Hematopoietic multipotent progenitor cell treated with erythropoietin and hydrocortisone succinate and interleukin-3 and kit ligand, for 17 days (in vitro differentiated cells): ENCODE measurements around the gene DCBLD2.
"Not testable (repeated sequence)": the region's sequence is repeated elsewhere in the genome, so short reads cannot be mapped to it uniquely, and the experiment has no call there.

ENCODE experiments used
- DNase-seq: peaks from one replicate; pipeline ENCODE4 v3.0.0-alpha.2; 2015; ENCODE audit warnings: low spot score

DCBLD2 gene

GRCh38 chr3:98892263-98892662 lies 9.2 kb downstream of the DCBLD2 start:
- DNase-seq, result no peak

- no peak for DNase-seq
Measured at GRCh38 chr3:98890965-98891910, 10.3 kb downstream of the DCBLD2 start.

GRCh38 chr3:98890181-98890835 lies 11.2 kb downstream of the DCBLD2 start:
- DNase-seq, result no peak

GRCh38 chr3:98887684-98888083 lies 13.8 kb downstream of the DCBLD2 start:
- DNase-seq, result no peak

- no peak for DNase-seq
Measured at GRCh38 chr3:98886525-98886924, 15.0 kb downstream of the DCBLD2 start.

- no peak for DNase-seq
Measured at GRCh38 chr3:98885851-98886250, 15.6 kb downstream of the DCBLD2 start.

- DNase-seq, result no peak
Measured at GRCh38 chr3:98884675-98885371, 16.7 kb downstream of the DCBLD2 start.

GRCh38 chr3:98882614-98883333 lies 18.7 kb downstream of the DCBLD2 start:
- not testable (repeated sequence) for DNase-seq

- DNase-seq, result no peak
Measured at GRCh38 chr3:98877132-98877531, 24.4 kb downstream of the DCBLD2 start.

GRCh38 chr3:98875535-98875934 lies 26.0 kb downstream of the DCBLD2 start:
- DNase-seq, result no peak

- DNase-seq, result no peak
Measured at GRCh38 chr3:98874602-98875249, 26.8 kb downstream of the DCBLD2 start.

GRCh38 chr3:98869391-98869790 lies 32.1 kb downstream of the DCBLD2 start:
- no peak for DNase-seq

- DNase-seq, result not testable (repeated sequence)
Measured at GRCh38 chr3:98857971-98858370, 43.5 kb downstream of the DCBLD2 start.

GRCh38 chr3:98857258-98857657 lies 44.2 kb downstream of the DCBLD2 start:
- DNase-seq, result not testable (repeated sequence)

GRCh38 chr3:98856724-98857123 lies 44.8 kb downstream of the DCBLD2 start:
- no peak for DNase-seq

GRCh38 chr3:98855806-98856400 lies 45.6 kb downstream of the DCBLD2 start:
- DNase-seq, result no peak

GRCh38 chr3:98848108-98848507 lies 53.4 kb downstream of the DCBLD2 start:
- DNase-seq, result no peak

- DNase-seq, result no peak
Measured at GRCh38 chr3:98846101-98846500, 55.4 kb downstream of the DCBLD2 start.

GRCh38 chr3:98843266-98843959 lies 58.1 kb downstream of the DCBLD2 start:
- no peak for DNase-seq

GRCh38 chr3:98839846-98840245 lies 61.6 kb downstream of the DCBLD2 start:
- no peak for DNase-seq
